Heart left ventricle (tissue), 13 donors: ENCODE data around the gene CACTIN.

Source experiments
- POLR2A ChIP-seq, 2 donors: fragments of 450-650 bp; IDR thresholded peaks; one replicate each; pipeline ENCODE4 v1.6.1; 2017; ENCODE audit warnings: antibody characterized with exemption in 2 of 2, mild to moderate bottlenecking in 2 of 2, moderate library complexity in 2 of 2
- TF ChIP-seq, protein P1 (sequence below), 12 donors: fragments of 200-600 bp; sonication (generic) in 4 of 12; IDR thresholded peaks; one replicate each; pipeline versions ENCODE4 v1.5.0 to v1.8.0; 2018 to 2022; ENCODE audit warnings: antibody characterized with exemption in 12 of 12, mild to moderate bottlenecking in 5 of 12
- donor health status: ischemic (EF 13 %, LVEDD 7.1; RV severe dilation, severe dysfunction).
- donor health status: DM: no; HTN: yes; CAD: no.
- donor health status: DM: no; HTN: no; CAD: no.
- donor health status: ischemic (EF 25% LVEDD 6.9; RV normal size, moderate dysfunction).
- donor health status: ischemic (EF 25% LVEDD 5.7; RV mildly dilated, moderate dysfunction).
- donor health status: ischemic (EF 35%, LVEDD 5.7; RV mildly dilated, moderate dysfunction).
- donor health status: nonischemic (EF 11% LVEDD 7.7; RV severe dilation, severe dysfunction).
- donor health status: DM: yes; HTN: yes; CAD: no.
- donor health status: PGD.
- donor health status: ischemic (EF 29% LVEDD 5.4; RV normal size, mild dysfunction).
- donor health status: nonischemic (EF 23%, LVEDD 6.1; RV moderate dilation, normal function).

DNA sequence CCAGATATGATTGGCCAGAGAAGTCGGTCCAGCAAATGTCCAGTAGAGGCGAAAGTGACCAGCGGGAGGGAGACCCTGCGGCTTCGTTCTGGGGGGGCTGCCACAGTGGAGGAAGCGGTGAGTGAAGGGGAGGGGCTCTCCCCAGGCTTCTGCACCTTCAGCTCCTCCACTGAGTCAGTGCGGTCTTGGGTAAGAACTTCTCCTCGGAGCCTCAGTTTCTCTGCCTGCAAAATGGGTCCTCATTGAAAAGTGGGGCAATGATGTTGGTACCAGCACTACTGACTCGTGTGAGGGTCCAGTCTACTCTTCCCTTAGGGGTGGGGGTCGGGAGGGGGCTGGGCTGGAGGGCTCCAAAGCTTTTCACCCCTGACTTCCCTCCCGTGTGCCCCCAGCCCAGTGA lies 37.2 kb downstream of the CACTIN start:
- TF ChIP-seq, protein P1, sequence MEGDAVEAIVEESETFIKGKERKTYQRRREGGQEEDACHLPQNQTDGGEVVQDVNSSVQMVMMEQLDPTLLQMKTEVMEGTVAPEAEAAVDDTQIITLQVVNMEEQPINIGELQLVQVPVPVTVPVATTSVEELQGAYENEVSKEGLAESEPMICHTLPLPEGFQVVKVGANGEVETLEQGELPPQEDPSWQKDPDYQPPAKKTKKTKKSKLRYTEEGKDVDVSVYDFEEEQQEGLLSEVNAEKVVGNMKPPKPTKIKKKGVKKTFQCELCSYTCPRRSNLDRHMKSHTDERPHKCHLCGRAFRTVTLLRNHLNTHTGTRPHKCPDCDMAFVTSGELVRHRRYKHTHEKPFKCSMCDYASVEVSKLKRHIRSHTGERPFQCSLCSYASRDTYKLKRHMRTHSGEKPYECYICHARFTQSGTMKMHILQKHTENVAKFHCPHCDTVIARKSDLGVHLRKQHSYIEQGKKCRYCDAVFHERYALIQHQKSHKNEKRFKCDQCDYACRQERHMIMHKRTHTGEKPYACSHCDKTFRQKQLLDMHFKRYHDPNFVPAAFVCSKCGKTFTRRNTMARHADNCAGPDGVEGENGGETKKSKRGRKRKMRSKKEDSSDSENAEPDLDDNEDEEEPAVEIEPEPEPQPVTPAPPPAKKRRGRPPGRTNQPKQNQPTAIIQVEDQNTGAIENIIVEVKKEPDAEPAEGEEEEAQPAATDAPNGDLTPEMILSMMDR (IDR thresholded peaks at IDR 0.05), result no peak
- no peak for TF ChIP-seq POLR2A (IDR thresholded peaks at IDR 0.05)
